ENCODE measurements around the gene LRSAM1.

LRSAM1 gene

DNA sequence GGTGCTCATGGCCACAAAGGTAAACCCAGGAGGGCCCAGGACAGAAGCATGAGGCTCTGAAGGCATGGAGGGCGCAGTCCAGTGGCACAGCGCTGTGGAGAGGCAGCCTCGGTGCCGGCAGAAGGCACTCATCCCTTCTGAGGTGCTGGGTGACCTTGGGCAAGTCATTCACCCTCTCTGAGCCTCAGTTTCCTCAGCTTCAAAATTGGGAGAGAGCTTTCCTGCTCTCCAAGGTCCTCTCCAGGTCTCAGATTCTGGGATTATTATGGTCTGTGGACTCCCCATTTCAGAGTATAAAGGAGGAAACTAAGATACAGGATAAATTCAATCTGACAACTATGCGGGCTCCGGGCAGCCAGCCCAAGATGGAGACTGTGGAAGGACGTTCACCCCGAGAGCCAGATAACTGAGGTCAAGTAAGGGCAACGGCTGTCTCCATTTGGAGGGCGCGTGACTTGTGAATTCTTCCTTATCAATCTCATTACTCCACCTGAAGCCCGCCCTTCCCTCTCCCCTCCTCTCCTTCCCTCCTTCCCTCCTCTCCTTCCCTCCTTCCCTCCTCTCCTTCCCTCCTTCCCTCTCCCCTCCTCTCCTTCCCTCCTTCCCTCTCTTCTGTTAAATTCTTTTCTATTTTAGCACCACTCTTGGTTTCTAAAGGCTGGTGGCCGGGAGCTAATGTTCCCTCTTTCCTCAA is 58.1 kb downstream of the LRSAM1 start:
- DNase-seq: no peak
- POLR2A ChIA-PET: no interaction called here
- Histone ChIP-seq H3K36me3 (ENCODE audit: control insufficient read depth in 4 of 4, insufficient read depth in 4 of 4, low read length in 3 of 4) (peaks cover 0 to 43% (median 6%) of the 10 kb centered on the region in 4 experiments), H3K4me1 (ENCODE audit: control extremely low read depth in 1 of 4, control insufficient read depth in 4 of 4, insufficient read depth in 4 of 4, low read length in 3 of 4) (no peaks in the 10 kb centered on the region), H3K9me3 (ENCODE audit: control extremely low read depth in 1 of 5, control insufficient read depth in 4 of 5, insufficient read depth in 2 of 5, low read depth in 1 of 5, low read length in 4 of 5) (no peaks in the 10 kb centered on the region), H3K4me3 (ENCODE audit: control insufficient read depth in 1 of 7, extremely low read depth in 1 of 7, insufficient read depth in 4 of 7, low read depth in 2 of 7, low read length in 6 of 7) (no peak overlapping the region), H3K27ac (ENCODE audit: insufficient read depth in 1 of 2, low read depth in 1 of 2, low read length in 2 of 2, poor library complexity in 1 of 2, severe bottlenecking in 2 of 2) (no peak overlapping the region), H3K27me3 (replicated peaks in 2 of 5; ENCODE audit: control insufficient read depth in 4 of 5, insufficient read depth in 5 of 5, low read length in 4 of 5) (no peaks in the 10 kb centered on the region)
- CTCF ChIA-PET: interaction anchor here (1.2 to 9.3 kb wide), 3 partner anchors 10 to 78 kb away, joined by 3 to 139 read pairs (median 6); no protein-coding TSS in a partner anchor
- 92% methylated on average over 8 of the region's 13 CpGs for WGBS (ENCODE audit: insufficient coverage)

DNA sequence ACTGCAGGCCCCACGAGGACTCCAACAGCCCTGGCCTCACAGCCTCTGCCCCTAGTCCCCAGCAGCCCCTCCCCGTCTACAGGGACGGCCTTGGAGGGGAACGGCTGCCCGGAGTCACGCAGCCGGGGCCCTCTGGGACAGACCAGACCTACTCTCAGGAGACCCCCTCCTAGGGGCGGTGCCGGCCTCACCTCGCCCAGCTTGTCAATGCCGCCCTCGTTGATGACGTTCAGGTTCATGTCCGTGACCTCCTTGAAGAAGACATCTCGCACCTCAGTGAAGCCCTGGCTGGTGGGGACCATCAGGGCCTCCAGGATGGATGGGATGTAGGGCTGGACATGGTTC is 58.6 kb downstream of the LRSAM1 start:
- Histone ChIP-seq H3K9me3 (ENCODE audit: control extremely low read depth in 1 of 5, control insufficient read depth in 4 of 5, insufficient read depth in 2 of 5, low read depth in 1 of 5, low read length in 4 of 5) (no peaks in the 10 kb centered on the region), H3K4me1 (ENCODE audit: control extremely low read depth in 1 of 4, control insufficient read depth in 4 of 4, insufficient read depth in 4 of 4, low read length in 3 of 4) (no peaks in the 10 kb centered on the region), H3K27me3 (replicated peaks in 2 of 5; ENCODE audit: control insufficient read depth in 4 of 5, insufficient read depth in 5 of 5, low read length in 4 of 5) (no peaks in the 10 kb centered on the region), H3K36me3 (ENCODE audit: control insufficient read depth in 4 of 4, insufficient read depth in 4 of 4, low read length in 3 of 4) (peaks cover 0 to 40% (median 6%) of the 10 kb centered on the region in 4 experiments), H3K27ac (ENCODE audit: insufficient read depth in 1 of 2, low read depth in 1 of 2, low read length in 2 of 2, poor library complexity in 1 of 2, severe bottlenecking in 2 of 2) (no peak overlapping the region), H3K4me3 (ENCODE audit: control insufficient read depth in 1 of 7, extremely low read depth in 1 of 7, insufficient read depth in 4 of 7, low read depth in 2 of 7, low read length in 6 of 7) (no peak overlapping the region)
- 97% methylated on average over 14 of the region's 15 CpGs for WGBS (ENCODE audit: insufficient coverage)
- POLR2A ChIA-PET: no interaction called here
- no peak for DNase-seq
- CTCF ChIA-PET: interaction anchor here (1.2 to 9.3 kb wide), 3 partner anchors 9 to 78 kb away, joined by 3 to 139 read pairs (median 6); no protein-coding TSS in a partner anchor

GRCh38 chr9:127514468-127514867 is 63.2 kb downstream of the LRSAM1 start:
- Histone ChIP-seq H3K36me3 (ENCODE audit: control insufficient read depth in 4 of 4, insufficient read depth in 4 of 4, low read length in 3 of 4) (peaks cover 0 to 30% (median 6%) of the 10 kb centered on the region in 4 experiments), H3K27ac (ENCODE audit: insufficient read depth in 1 of 2, low read depth in 1 of 2, low read length in 2 of 2, poor library complexity in 1 of 2, severe bottlenecking in 2 of 2) (no peak overlapping the region), H3K9me3 (ENCODE audit: control extremely low read depth in 1 of 5, control insufficient read depth in 4 of 5, insufficient read depth in 2 of 5, low read depth in 1 of 5, low read length in 4 of 5) (no peaks in the 10 kb centered on the region), H3K27me3 (replicated peaks in 2 of 5; ENCODE audit: control insufficient read depth in 4 of 5, insufficient read depth in 5 of 5, low read length in 4 of 5) (no peaks in the 10 kb centered on the region), H3K4me3 (ENCODE audit: control insufficient read depth in 1 of 7, extremely low read depth in 1 of 7, insufficient read depth in 4 of 7, low read depth in 2 of 7, low read length in 6 of 7) (no peak overlapping the region), H3K4me1 (ENCODE audit: control extremely low read depth in 1 of 4, control insufficient read depth in 4 of 4, insufficient read depth in 4 of 4, low read length in 3 of 4) (peaks cover 0 to 5% (median 3%) of the 10 kb centered on the region in 4 experiments)
- POLR2A ChIA-PET: no interaction called here
- CTCF ChIA-PET: interaction anchor here (1.0 kb wide), 1 partner anchor 220 kb away, joined by 3 read pairs; no protein-coding TSS in a partner anchor
- WGBS (ENCODE audit: insufficient coverage): 100% methylated on average over 2 of the region's 2 CpGs
- DNase-seq: no peak

DNA sequence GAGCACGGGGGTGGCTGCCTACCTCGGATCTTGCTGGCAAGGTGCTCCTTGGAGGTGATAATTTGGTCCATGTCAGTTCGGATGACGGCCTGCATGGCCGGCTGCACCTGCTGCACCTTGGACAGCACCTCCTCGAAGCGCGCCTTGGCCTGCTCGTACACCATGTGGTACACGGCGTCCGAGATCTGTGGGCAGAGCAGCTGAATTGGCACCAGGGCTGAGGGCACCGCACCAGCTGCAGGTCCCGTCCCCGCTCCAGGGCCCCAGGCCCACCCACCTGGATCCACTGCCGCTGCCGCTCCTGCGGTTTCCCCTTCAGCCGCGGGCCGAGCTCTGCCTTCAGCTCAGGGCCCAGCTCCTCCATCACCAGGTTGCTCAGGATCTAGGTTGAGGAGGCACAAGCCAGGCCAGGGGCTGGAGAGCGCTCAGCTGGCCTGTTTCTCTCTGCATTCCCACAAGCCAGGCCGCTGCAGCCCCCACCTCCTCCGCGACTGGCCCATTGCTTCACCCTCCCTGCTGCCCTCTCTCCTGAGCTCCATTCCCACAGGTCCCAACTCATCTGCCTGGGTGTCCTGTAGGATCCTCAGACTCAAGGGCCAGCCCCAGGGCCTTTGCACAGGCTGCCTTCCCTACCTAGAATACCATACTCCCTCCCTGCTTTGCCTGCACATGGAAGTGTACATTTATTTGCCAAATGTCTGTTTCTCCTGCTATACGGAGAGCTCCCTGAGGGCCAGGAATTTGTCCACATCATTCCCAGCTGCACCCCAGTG is 65.7 kb downstream of the LRSAM1 start:
- no peak overlapping the region for H3K4me3 ChIP-seq (ENCODE audit: control insufficient read depth in 1 of 7, extremely low read depth in 1 of 7, insufficient read depth in 4 of 7, low read depth in 2 of 7, low read length in 6 of 7)
- CTCF ChIA-PET: interaction anchor here (1.1 to 2.6 kb wide), 5 partner anchors 8 to 63 kb away, joined by 3 to 6 read pairs (median 4); no protein-coding TSS in a partner anchor
- H3K9me3 ChIP-seq (ENCODE audit: control extremely low read depth in 1 of 5, control insufficient read depth in 4 of 5, insufficient read depth in 2 of 5, low read depth in 1 of 5, low read length in 4 of 5): no peaks in the 10 kb centered on the region
- H3K4me1 ChIP-seq (ENCODE audit: control extremely low read depth in 1 of 4, control insufficient read depth in 4 of 4, insufficient read depth in 4 of 4, low read length in 3 of 4): peaks cover 0 to 15% (median 8%) of the 10 kb centered on the region in 4 experiments
- POLR2A ChIA-PET: no interaction called here
- H3K27me3 ChIP-seq (replicated peaks in 2 of 5; ENCODE audit: control insufficient read depth in 4 of 5, insufficient read depth in 5 of 5, low read length in 4 of 5): no peaks in the 10 kb centered on the region
- 96% methylated on average over 26 of the region's 26 CpGs for WGBS (ENCODE audit: insufficient coverage)
- H3K27ac ChIP-seq (ENCODE audit: insufficient read depth in 1 of 2, low read depth in 1 of 2, low read length in 2 of 2, poor library complexity in 1 of 2, severe bottlenecking in 2 of 2): no peak overlapping the region
- DNase-seq: no peak
- H3K36me3 ChIP-seq (ENCODE audit: control insufficient read depth in 4 of 4, insufficient read depth in 4 of 4, low read length in 3 of 4): peaks cover 0 to 41% (median 8%) of the 10 kb centered on the region in 4 experiments

GRCh38 chr9:127517620-127518019 is 66.3 kb downstream of the LRSAM1 start:
- Histone ChIP-seq H3K9me3 (ENCODE audit: control extremely low read depth in 1 of 5, control insufficient read depth in 4 of 5, insufficient read depth in 2 of 5, low read depth in 1 of 5, low read length in 4 of 5) (no peaks in the 10 kb centered on the region), H3K27me3 (replicated peaks in 2 of 5; ENCODE audit: control insufficient read depth in 4 of 5, insufficient read depth in 5 of 5, low read length in 4 of 5) (no peaks in the 10 kb centered on the region), H3K4me3 (ENCODE audit: control insufficient read depth in 1 of 7, extremely low read depth in 1 of 7, insufficient read depth in 4 of 7, low read depth in 2 of 7, low read length in 6 of 7) (no peak overlapping the region), H3K36me3 (ENCODE audit: control insufficient read depth in 4 of 4, insufficient read depth in 4 of 4, low read length in 3 of 4) (peaks cover under 1 to 44% (median 8%) of the 10 kb centered on the region in 4 experiments), H3K27ac (ENCODE audit: insufficient read depth in 1 of 2, low read depth in 1 of 2, low read length in 2 of 2, poor library complexity in 1 of 2, severe bottlenecking in 2 of 2) (no peak overlapping the region), H3K4me1 (ENCODE audit: control extremely low read depth in 1 of 4, control insufficient read depth in 4 of 4, insufficient read depth in 4 of 4, low read length in 3 of 4) (peaks cover 0 to 15% (median 8%) of the 10 kb centered on the region in 4 experiments)
- POLR2A ChIA-PET: no interaction called here
- CTCF ChIA-PET: interaction anchor here (1.1 to 2.6 kb wide), 6 partner anchors 7 to 68 kb away, joined by 3 to 6 read pairs (median 4); no protein-coding TSS in a partner anchor
- no peak for DNase-seq
- 95% methylated on average over 9 of the region's 11 CpGs for WGBS (ENCODE audit: insufficient coverage)

GRCh38 chr9:127518091-127518856 is 67.0 kb downstream of the LRSAM1 start:
- H3K27ac ChIP-seq (ENCODE audit: insufficient read depth in 1 of 2, low read depth in 1 of 2, low read length in 2 of 2, poor library complexity in 1 of 2, severe bottlenecking in 2 of 2): no peak overlapping the region
- H3K36me3 ChIP-seq (ENCODE audit: control insufficient read depth in 4 of 4, insufficient read depth in 4 of 4, low read length in 3 of 4): peaks cover 3 to 49% (median 8%) of the 10 kb centered on the region in 4 experiments
- ChIA-PET CTCF (interaction anchor here (1.1 to 2.6 kb wide), 7 partner anchors 10 to 77 kb away, joined by 3 to 6 read pairs (median 3); no protein-coding TSS in a partner anchor), POLR2A (no interaction called here)
- H3K27me3 ChIP-seq (replicated peaks in 2 of 5; ENCODE audit: control insufficient read depth in 4 of 5, insufficient read depth in 5 of 5, low read length in 4 of 5): no peaks in the 10 kb centered on the region
- peaks cover 0 to 2% (median 2%) of the 10 kb centered on the region in 5 experiments for H3K9me3 ChIP-seq (ENCODE audit: control extremely low read depth in 1 of 5, control insufficient read depth in 4 of 5, insufficient read depth in 2 of 5, low read depth in 1 of 5, low read length in 4 of 5)
- peaks cover 0 to 15% (median 8%) of the 10 kb centered on the region in 4 experiments for H3K4me1 ChIP-seq (ENCODE audit: control extremely low read depth in 1 of 4, control insufficient read depth in 4 of 4, insufficient read depth in 4 of 4, low read length in 3 of 4)
- H3K4me3 ChIP-seq (ENCODE audit: control insufficient read depth in 1 of 7, extremely low read depth in 1 of 7, insufficient read depth in 4 of 7, low read depth in 2 of 7, low read length in 6 of 7): no peak overlapping the region
- DNase-seq: no peak
- 93% methylated on average over 13 of the region's 13 CpGs for WGBS (ENCODE audit: insufficient coverage)
